DMS79 (cell line): ENCODE data around the gene MAPK8.

ENCODE experiments used
- DNase-seq: peaks from one replicate; lab custom pipeline; 2025; lab: John Stamatoyannopoulos, UW

Gene MAPK8

GRCh38 chr10:48449501-48450232 is 143.2 kb downstream of the MAPK8 start:
- no peak for DNase-seq

GRCh38 chr10:48450233-48450740 is 143.8 kb downstream of the MAPK8 start:
- no peak for DNase-seq

- no peak for DNase-seq
These were observed 144.4 kb downstream of the MAPK8 start for GRCh38 chr10:48450741-48451466.

GRCh38 chr10:48451969-48452878 is 145.7 kb downstream of the MAPK8 start:
- DNase-seq = no peak

- DNase-seq = no peak
These were observed 146.5 kb downstream of the MAPK8 start for GRCh38 chr10:48452879-48453412.

GRCh38 chr10:48453451-48454301 is 147.2 kb downstream of the MAPK8 start:
- no peak for DNase-seq

- DNase-seq = no peak
These were observed 148.0 kb downstream of the MAPK8 start for GRCh38 chr10:48454302-48455054.

- DNase-seq = no peak
These were observed 148.5 kb downstream of the MAPK8 start for GRCh38 chr10:48455055-48455391.

GRCh38 chr10:48455392-48456151 is 149.1 kb downstream of the MAPK8 start:
- no peak for DNase-seq

GRCh38 chr10:48456361-48456804 is 149.9 kb downstream of the MAPK8 start:
- DNase-seq = no peak

- no peak for DNase-seq
These were observed 150.6 kb downstream of the MAPK8 start for GRCh38 chr10:48456808-48457761.

GRCh38 chr10:48457949-48458661 is 151.6 kb downstream of the MAPK8 start:
- no peak for DNase-seq

GRCh38 chr10:48458662-48459048 is 152.2 kb downstream of the MAPK8 start:
- DNase-seq = no peak

GRCh38 chr10:48459270-48460150 is 153.0 kb downstream of the MAPK8 start:
- no peak for DNase-seq

GRCh38 chr10:48460182-48460581 is 153.7 kb downstream of the MAPK8 start:
- no peak for DNase-seq

- peak; percentile 8 for DNase-seq
These were observed 155.4 kb downstream of the MAPK8 start for GRCh38 chr10:48461623-48462481.
